ENCODE results near the gene CFAP299.
"Not testable (repeated sequence)": the region's sequence is repeated elsewhere in the genome, so short reads cannot be mapped to it uniquely, and the experiment has no call there.

Gene CFAP299

DNA sequence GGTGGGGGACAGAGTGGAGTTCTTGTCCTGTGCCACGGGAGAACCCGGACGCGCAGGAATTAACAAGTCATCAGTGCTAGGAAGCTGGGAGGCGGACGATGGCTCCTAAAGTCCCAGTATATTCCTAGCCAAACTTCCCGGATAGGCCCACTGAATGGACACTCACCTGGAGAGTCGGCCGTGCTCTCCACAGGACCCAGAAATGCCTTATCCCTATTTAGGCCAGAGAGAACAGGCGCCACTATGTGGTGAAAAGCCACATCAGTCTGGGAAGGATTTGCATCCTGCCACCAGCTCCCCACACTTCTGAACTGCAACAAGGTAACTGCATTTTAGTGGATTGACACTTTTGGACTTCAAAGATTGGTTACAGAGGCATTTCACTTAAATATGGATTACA, 1.1 kb downstream of the CFAP299 start:
- H3K27ac ChIP-seq: no peak overlapping the region
- ChIA-PET POLR2A (ENCODE audit: low non-redundant PET) (no interaction called here), CTCF (interaction anchor here (0.6 to 0.8 kb wide), 6 partner anchors 26 to 1384 kb away, joined by 3 read pairs; no protein-coding TSS in a partner anchor)
- TF ChIP-seq, protein P1, sequence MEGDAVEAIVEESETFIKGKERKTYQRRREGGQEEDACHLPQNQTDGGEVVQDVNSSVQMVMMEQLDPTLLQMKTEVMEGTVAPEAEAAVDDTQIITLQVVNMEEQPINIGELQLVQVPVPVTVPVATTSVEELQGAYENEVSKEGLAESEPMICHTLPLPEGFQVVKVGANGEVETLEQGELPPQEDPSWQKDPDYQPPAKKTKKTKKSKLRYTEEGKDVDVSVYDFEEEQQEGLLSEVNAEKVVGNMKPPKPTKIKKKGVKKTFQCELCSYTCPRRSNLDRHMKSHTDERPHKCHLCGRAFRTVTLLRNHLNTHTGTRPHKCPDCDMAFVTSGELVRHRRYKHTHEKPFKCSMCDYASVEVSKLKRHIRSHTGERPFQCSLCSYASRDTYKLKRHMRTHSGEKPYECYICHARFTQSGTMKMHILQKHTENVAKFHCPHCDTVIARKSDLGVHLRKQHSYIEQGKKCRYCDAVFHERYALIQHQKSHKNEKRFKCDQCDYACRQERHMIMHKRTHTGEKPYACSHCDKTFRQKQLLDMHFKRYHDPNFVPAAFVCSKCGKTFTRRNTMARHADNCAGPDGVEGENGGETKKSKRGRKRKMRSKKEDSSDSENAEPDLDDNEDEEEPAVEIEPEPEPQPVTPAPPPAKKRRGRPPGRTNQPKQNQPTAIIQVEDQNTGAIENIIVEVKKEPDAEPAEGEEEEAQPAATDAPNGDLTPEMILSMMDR (conservative IDR thresholded peaks at IDR 0.05; ENCODE audit: low read depth): peak; percentile 20; the same call in 1 of the 2 replicates
- DNase-seq (ENCODE audit: low spot score): peak; percentile 44

DNA sequence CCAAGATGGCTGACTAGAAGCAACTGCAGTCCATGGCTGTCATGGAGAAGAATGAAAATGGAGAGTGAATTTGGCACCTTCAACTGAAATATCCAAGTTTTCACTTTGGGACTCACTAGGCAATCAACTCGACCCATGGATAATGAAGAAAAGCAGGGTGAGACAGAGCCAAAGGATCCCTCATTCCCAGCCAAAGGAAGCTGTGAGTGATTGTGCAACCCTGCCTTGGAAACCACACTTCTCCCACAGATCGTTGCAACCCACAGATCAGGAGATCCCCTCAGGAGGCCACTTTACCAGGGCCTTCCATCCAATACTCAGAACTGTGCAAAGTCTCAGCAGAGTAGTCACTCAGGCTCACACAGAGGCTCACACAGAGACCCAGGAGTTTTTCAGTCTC, 4.5 kb downstream of the CFAP299 start:
- POLR2A ChIA-PET (ENCODE audit: low non-redundant PET): no interaction called here
- TF ChIP-seq, protein P1 (conservative IDR thresholded peaks at IDR 0.05; ENCODE audit: low read depth): no peak
- no peak overlapping the region for H3K27ac ChIP-seq
- DNase-seq (ENCODE audit: low spot score): no peak
- CTCF ChIA-PET: no interaction called here

DNA sequence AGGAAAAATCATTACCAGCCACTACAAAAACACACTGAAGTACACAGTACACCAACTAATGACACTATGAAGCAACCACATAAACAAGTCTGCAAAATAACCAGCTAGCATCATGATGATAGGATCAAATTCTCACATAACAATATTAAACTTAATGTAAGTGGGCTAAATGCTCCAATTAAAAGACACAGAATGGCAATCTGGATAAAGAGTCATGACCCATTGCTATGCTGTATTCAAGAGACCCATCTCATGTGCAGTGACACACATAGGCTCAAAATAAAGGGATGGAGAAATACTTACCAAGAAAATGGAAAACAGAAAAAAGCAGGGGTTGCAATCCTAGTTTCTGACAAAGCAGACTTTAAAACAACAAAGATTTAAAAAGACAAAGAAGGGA, 7.2 kb downstream of the CFAP299 start:
- CTCF ChIA-PET; H3K27ac ChIP-seq; DNase-seq (ENCODE audit: low spot score); POLR2A ChIA-PET (ENCODE audit: low non-redundant PET): not testable (repeated sequence)

DNA sequence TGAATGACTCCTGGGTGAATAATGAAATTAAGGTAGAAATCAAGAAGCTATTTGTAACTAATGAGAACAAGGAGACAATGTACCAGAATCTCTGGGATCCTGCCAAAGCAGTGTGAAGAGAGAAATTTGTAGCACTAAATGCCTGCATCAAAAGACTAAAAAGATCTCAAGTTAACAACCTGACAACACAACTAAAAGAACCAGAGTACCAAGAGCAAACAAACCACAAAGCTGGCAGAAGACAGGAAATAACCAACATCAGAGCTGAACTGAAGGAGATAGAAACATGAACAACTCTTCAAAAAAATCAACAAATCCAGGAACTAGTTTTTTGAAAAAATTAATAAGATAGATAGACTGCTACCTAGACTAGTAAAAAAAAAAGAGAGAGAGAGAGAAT, 8.4 kb downstream of the CFAP299 start:
- POLR2A ChIA-PET (ENCODE audit: low non-redundant PET): no interaction called here
- CTCF ChIA-PET: no interaction called here
- DNase-seq (ENCODE audit: low spot score): no peak
- TF ChIP-seq, protein P1 (conservative IDR thresholded peaks at IDR 0.05; ENCODE audit: low read depth): no peak
- H3K27ac ChIP-seq: no peak overlapping the region

DNA sequence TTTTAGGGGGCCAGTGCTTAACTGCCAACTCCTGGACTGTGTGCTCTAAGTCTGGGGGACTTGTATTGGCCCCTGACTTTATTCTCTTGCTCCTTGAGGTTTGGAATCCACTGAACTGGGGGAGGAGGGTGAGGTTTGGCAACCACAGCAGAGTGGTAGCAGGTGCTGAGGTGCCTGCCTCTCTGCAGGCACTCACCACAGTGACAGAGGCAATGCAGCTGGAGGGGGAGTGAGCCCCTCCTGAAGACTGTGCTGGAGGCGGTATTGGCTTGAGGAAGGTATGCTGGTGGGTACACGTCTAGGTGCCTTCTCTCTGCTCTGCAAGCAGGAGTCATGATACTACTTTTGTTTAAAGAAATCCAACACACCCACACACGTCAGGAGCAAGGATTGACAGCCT, 24.6 kb downstream of the CFAP299 start:
- POLR2A ChIA-PET (ENCODE audit: low non-redundant PET): no interaction called here
- no peak for DNase-seq (ENCODE audit: low spot score)
- H3K27ac ChIP-seq: no peak overlapping the region
- CTCF ChIA-PET: interaction anchor here (0.5 kb wide), 1 partner anchor 644 kb away, joined by 3 read pairs; no protein-coding TSS in a partner anchor
- TF ChIP-seq, protein P1 (conservative IDR thresholded peaks at IDR 0.05; ENCODE audit: low read depth): no peak

DNA sequence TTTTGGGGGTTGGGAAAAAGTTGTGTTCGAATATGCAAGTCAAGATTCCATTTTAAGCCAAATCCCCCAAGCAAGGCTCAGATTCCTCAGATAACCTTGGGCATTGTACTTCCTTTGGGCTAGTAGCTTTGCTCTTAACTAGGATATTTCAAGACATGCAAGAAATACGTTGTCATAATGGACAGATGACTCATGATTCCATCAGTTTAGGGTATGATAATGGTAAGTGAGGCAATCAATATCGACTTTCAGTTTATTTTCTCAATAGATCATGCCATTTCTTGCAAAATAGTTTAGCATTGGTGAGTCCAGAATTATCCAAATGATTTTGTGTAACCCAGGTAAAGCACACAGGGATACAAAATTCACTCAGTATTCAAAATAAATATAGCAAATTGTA, 25.4 kb downstream of the CFAP299 start:
- DNase-seq (ENCODE audit: low spot score): no peak
- CTCF ChIA-PET: no interaction called here
- TF ChIP-seq, protein P1 (conservative IDR thresholded peaks at IDR 0.05; ENCODE audit: low read depth): no peak
- POLR2A ChIA-PET (ENCODE audit: low non-redundant PET): no interaction called here
- no peak overlapping the region for H3K27ac ChIP-seq

DNA sequence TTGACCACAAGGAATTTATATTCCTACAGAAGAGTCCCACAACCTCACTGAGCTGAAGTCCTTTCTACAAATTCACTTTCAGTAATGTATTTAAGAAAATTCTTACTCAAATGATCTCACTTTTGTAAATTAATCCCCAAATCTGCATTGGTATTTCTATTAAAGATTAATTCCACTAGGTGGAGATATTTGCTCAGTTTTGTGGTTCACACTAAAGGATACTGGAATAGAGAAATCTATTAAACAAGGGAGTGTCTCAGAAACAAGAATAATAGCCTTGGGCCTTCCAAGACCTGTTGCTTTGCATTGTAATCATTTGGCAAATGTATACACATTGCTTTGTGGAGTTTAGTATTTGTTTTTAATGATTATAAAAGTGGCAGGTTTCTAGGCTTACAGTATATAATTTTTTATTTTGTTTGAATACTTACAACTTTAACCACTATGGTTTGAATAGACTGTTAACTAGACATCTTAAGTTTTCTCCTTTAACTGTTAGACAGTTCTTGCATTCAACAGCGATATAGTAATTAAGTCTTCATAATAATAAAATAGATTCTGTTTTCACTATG, 25.9 kb downstream of the CFAP299 start:
- TF ChIP-seq, protein P1 (conservative IDR thresholded peaks at IDR 0.05; ENCODE audit: low read depth): peak; percentile 29; the same call in 1 of the 2 replicates
- POLR2A ChIA-PET (ENCODE audit: low non-redundant PET): no interaction called here
- DNase-seq (ENCODE audit: low spot score): peak; percentile 35
- no peak overlapping the region for H3K27ac ChIP-seq
- CTCF ChIA-PET: interaction anchor here (0.6 to 1.5 kb wide), 3 partner anchors 167 to 680 kb away, joined by 4 to 11 read pairs (median 5); no protein-coding TSS in a partner anchor
